ENCODE data around the gene TMEM131L.
A peak's percentile ranks its signal among the peaks of the same experiment; 100 is the strongest.

TMEM131L gene

DNA sequence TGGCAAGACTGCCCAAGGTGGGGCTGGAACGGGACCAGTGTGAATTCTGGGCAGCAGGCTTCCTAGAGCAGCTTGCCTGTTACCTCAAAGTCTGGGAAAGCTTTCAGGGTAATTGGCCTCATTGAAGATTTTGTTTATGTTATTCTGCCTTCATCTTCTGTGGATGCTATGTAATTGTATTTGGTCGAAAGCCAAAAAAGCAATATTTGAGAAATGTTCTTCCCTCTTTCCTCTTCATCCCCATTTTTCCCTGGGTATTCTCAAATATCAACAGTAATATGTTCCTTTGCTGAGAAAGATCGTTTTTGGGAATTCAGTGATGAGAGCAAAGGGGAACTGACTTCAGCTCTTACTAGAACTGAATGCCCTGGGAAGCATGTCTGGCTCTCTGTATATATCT lies 12.9 kb downstream of the TMEM131L start:
- Histone ChIP-seq H3K79me2 (ENCODE audit: insufficient read depth, low read length) (peaks cover 99% of the 10 kb centered on the region), H3K9ac (ENCODE audit: low read depth, low read length, poor library complexity, severe bottlenecking) (no peak overlapping the region), H3K4me3 (ENCODE audit: low read length, poor library complexity, severe bottlenecking) (no peak overlapping the region), H3K9me2 (replicated peaks; ENCODE audit: low read depth, low read length) (no peaks in the 10 kb centered on the region), H3F3A (ENCODE audit: low read depth) (0 out of 2 replicates have a peak, but pooled peaks cover 3% of the 10 kb centered on the region), H3K4me2 (ENCODE audit: low read depth, low read length, poor library complexity, severe bottlenecking) (peak overlapping the region; percentile 11), H3K27me3 (ENCODE audit: insufficient read depth, low read length, poor library complexity, severe bottlenecking) (no peaks in the 10 kb centered on the region), H3K36me3 (ENCODE audit: insufficient read depth, low read length) (peaks cover 60% of the 10 kb centered on the region), H3K4me1 (ENCODE audit: insufficient read depth, low read length, poor library complexity, severe bottlenecking) (peaks cover 15% of the 10 kb centered on the region), H2AFZ (ENCODE audit: low read length) (no peak overlapping the region), H4K20me1 (ENCODE audit: insufficient read depth, low read length, poor library complexity, severe bottlenecking) (peaks cover 90% of the 10 kb centered on the region), H3K9me3 (ENCODE audit: insufficient read depth, low read depth, low read length) (no peaks in the 10 kb centered on the region)
- TF ChIP-seq, protein P1, sequence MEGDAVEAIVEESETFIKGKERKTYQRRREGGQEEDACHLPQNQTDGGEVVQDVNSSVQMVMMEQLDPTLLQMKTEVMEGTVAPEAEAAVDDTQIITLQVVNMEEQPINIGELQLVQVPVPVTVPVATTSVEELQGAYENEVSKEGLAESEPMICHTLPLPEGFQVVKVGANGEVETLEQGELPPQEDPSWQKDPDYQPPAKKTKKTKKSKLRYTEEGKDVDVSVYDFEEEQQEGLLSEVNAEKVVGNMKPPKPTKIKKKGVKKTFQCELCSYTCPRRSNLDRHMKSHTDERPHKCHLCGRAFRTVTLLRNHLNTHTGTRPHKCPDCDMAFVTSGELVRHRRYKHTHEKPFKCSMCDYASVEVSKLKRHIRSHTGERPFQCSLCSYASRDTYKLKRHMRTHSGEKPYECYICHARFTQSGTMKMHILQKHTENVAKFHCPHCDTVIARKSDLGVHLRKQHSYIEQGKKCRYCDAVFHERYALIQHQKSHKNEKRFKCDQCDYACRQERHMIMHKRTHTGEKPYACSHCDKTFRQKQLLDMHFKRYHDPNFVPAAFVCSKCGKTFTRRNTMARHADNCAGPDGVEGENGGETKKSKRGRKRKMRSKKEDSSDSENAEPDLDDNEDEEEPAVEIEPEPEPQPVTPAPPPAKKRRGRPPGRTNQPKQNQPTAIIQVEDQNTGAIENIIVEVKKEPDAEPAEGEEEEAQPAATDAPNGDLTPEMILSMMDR (conservative IDR thresholded peaks at IDR 0.05; ENCODE audit: low read length): no peak
- no peak for TF ChIP-seq EZH2phosphoT487 (IDR thresholded peaks at IDR 0.05; ENCODE audit: borderline replicate concordance)

DNA sequence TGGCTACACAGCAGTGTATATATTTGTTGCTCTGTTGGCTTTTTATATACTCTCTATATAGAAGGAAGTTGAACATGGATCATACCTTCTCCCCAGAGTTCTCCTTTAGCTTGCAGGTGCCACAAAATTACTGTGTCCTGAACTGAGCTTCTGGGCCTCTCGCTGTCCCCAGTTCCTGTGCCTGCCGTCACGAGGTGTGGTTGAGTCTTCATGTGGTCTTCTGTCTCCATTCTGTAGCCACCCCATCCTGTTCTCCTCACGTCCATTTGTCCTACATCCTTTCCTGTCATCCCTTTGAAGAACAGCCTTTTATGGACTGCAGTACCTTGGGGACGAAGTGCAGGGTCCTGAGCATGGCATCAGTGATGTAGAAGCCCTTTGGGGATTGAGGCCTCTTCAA lies 14.5 kb downstream of the TMEM131L start:
- H3K27me3 ChIP-seq (ENCODE audit: insufficient read depth, low read length, poor library complexity, severe bottlenecking): no peaks in the 10 kb centered on the region
- H3K9ac ChIP-seq (ENCODE audit: low read depth, low read length, poor library complexity, severe bottlenecking): no peak overlapping the region
- H3K4me2 ChIP-seq (ENCODE audit: low read depth, low read length, poor library complexity, severe bottlenecking): no peak overlapping the region
- H2AFZ ChIP-seq (ENCODE audit: low read length): no peak overlapping the region
- H3K9me2 ChIP-seq (replicated peaks; ENCODE audit: low read depth, low read length): no peaks in the 10 kb centered on the region
- H3F3A ChIP-seq (ENCODE audit: low read depth): 0 out of 2 replicates have a peak, but pooled peaks cover 3% of the 10 kb centered on the region
- H4K20me1 ChIP-seq (ENCODE audit: insufficient read depth, low read length, poor library complexity, severe bottlenecking): peaks cover 81% of the 10 kb centered on the region
- peaks cover 94% of the 10 kb centered on the region for H3K79me2 ChIP-seq (ENCODE audit: insufficient read depth, low read length)
- H3K9me3 ChIP-seq (ENCODE audit: insufficient read depth, low read depth, low read length): no peaks in the 10 kb centered on the region
- H3K4me3 ChIP-seq (ENCODE audit: low read length, poor library complexity, severe bottlenecking): no peak overlapping the region
- H3K36me3 ChIP-seq (ENCODE audit: insufficient read depth, low read length): peaks cover 47% of the 10 kb centered on the region
- TF ChIP-seq EZH2phosphoT487 (IDR thresholded peaks at IDR 0.05; ENCODE audit: borderline replicate concordance): no peak
- TF ChIP-seq, protein P1 (conservative IDR thresholded peaks at IDR 0.05; ENCODE audit: low read length): no peak
- peaks cover 10% of the 10 kb centered on the region for H3K4me1 ChIP-seq (ENCODE audit: insufficient read depth, low read length, poor library complexity, severe bottlenecking)

DNA sequence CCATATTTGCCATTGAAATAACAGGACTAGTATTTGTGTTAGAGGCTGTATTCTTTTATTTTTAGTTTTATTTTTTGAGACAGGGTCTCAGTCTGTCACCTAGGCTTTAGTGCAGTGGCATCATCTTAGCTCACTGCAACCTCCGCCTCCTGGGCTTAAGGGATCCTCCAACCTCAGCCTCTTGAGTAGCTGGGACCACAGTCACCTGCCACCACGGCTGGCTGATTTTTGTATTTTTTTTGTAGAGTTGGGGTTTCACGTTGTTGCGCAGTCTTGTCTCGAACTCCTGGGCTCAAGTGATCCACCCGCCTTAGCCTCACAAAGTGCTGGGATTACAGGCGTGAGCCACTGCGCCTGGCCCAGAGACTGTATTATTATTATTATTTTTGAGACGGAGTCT lies 15.3 kb downstream of the TMEM131L start:
- Histone ChIP-seq H3K79me2 (ENCODE audit: insufficient read depth, low read length) (peaks cover 94% of the 10 kb centered on the region), H3K9ac (ENCODE audit: low read depth, low read length, poor library complexity, severe bottlenecking) (no peak overlapping the region), H3K4me2 (ENCODE audit: low read depth, low read length, poor library complexity, severe bottlenecking) (no peak overlapping the region), H3K36me3 (ENCODE audit: insufficient read depth, low read length) (peaks cover 48% of the 10 kb centered on the region), H2AFZ (ENCODE audit: low read length) (no peak overlapping the region), H4K20me1 (ENCODE audit: insufficient read depth, low read length, poor library complexity, severe bottlenecking) (peaks cover 86% of the 10 kb centered on the region), H3F3A (ENCODE audit: low read depth) (0 out of 2 replicates have a peak, but pooled peaks cover 3% of the 10 kb centered on the region), H3K27me3 (ENCODE audit: insufficient read depth, low read length, poor library complexity, severe bottlenecking) (no peaks in the 10 kb centered on the region), H3K9me3 (ENCODE audit: insufficient read depth, low read depth, low read length) (no peaks in the 10 kb centered on the region), H3K9me2 (replicated peaks; ENCODE audit: low read depth, low read length) (no peaks in the 10 kb centered on the region), H3K4me1 (ENCODE audit: insufficient read depth, low read length, poor library complexity, severe bottlenecking) (peaks cover 10% of the 10 kb centered on the region), H3K4me3 (ENCODE audit: low read length, poor library complexity, severe bottlenecking) (no peak overlapping the region)
- TF ChIP-seq, protein P1 (conservative IDR thresholded peaks at IDR 0.05; ENCODE audit: low read length): no peak
- no peak for TF ChIP-seq EZH2phosphoT487 (IDR thresholded peaks at IDR 0.05; ENCODE audit: borderline replicate concordance)
